K562 (cell line): ENCODE results near the gene ZNF513. TPM values are rescaled to one million over a fixed set of nuclear protein-coding genes. Genes with fewer than 3 reads are reported as not detected.

Source experiments
- ADNP ChIP-seq: fragments of 200-800 bp; sonication (Bioruptor generic); IDR thresholded peaks from 2 replicates; pipeline ENCODE4 v1.6.1; 2016; ENCODE audit warnings: missing genetic modification characterization, missing compliant biosample characterization
- ATF7 ChIP-seq: fragments of 450-650 bp; IDR thresholded peaks from 2 replicates; pipeline ENCODE4 v1.7.1; 2014; ENCODE audit warnings: mild to moderate bottlenecking, moderate library complexity
- GTF2E2 ChIP-seq: fragments of 200-800 bp; sonication (Bioruptor generic); IDR thresholded peaks from 2 replicates; pipeline ENCODE4 v1.6.1; 2016; ENCODE audit warnings: missing genetic modification characterization, missing compliant biosample characterization
- KLF1 ChIP-seq: fragments of 450-650 bp; IDR thresholded peaks from 2 replicates; pipeline ENCODE4 v1.6.1; 2016; ENCODE audit warnings: missing genetic modification characterization, missing compliant biosample characterization
- MED1 ChIP-seq: sonication (generic); formaldehyde crosslinking; IDR thresholded peaks from 2 replicates; pipeline ENCODE4 v1.8.1; 2023; ENCODE audit warnings: missing genetic modification reagents, borderline replicate concordance
- MEIS2 ChIP-seq: fragments of 450-650 bp; IDR thresholded peaks from 2 replicates; pipeline ENCODE4 v1.6.1; 2014; ENCODE audit warnings: mild to moderate bottlenecking; ENCODE audit not compliant: partially characterized antibody
- NFXL1 ChIP-seq: fragments of 450-650 bp; formaldehyde crosslinking; IDR thresholded peaks from 2 replicates; pipeline ENCODE4 v1.4.0; 2021; ENCODE audit warnings: mild to moderate bottlenecking
- RCOR1 ChIP-seq, 2 experiments: IDR thresholded peaks; 2 replicates each; pipeline ENCODE4 v1.6.1; 2012; ENCODE audit warnings: low read depth in 2 of 2, low read length in 2 of 2, borderline replicate concordance in 1 of 2, improper control_type of control experiment in 1 of 2
- TCF3 ChIP-seq: sonication (generic); formaldehyde crosslinking; IDR thresholded peaks from 2 replicates; pipeline ENCODE4 v1.4.0; 2020; ENCODE audit warnings: mild to moderate bottlenecking, missing genetic modification reagents
- ZNF239 ChIP-seq: fragments of 250-450 bp; sonication (Bioruptor Pico); IDR thresholded peaks from 2 replicates; pipeline ENCODE4 v1.4.0; 2020; ENCODE audit warnings: mild to moderate bottlenecking
- polyA plus RNA-seq, 8 experiments: library from polyadenylated mRNA; depleted of rRNA in 4 of 8; stranded (reverse) in 5 of 8; unstranded in 3 of 8; fragments of >200 nt; fragmentation: Nextera tagmentation in 2 of 8; fragmentation: Illumina TruSeq in 1 of 8; extraction: Ambion mirVana in 2 of 8; extraction: Trizol in 1 of 8; gene quantifications; 2 replicates each; pipeline versions ENCODE4 v1.2.1 to v1.2.3, GENCODE V29; 2011 to 2014; ENCODE audit warnings: inconsistent platforms in 1 of 8, missing spikeins in 1 of 8
- total RNA-seq, 7 experiments: library from RNA; depleted of rRNA in 6 of 7; stranded (reverse); fragments of >200 nt in 6 of 7; fragmentation: Illumina TruSeq in 2 of 7; extraction: Trizol in 2 of 7; gene quantifications; 2 replicates each; pipeline versions ENCODE4 v1.2.1 to v1.2.3, GENCODE V29; 2011 to 2021; ENCODE audit warnings: low replicate concordance in 1 of 7
- TF ChIP-seq, protein P1 (sequence below), 3 experiments: IDR thresholded peaks in 2 of 3; conservative IDR thresholded peaks in 1 of 3; 2 replicates each; pipeline ENCODE4 v1.5.1; 2011 to 2012; ENCODE audit warnings: low read length in 3 of 3, mild to moderate bottlenecking in 3 of 3, control low read depth in 2 of 3, improper control_type of control experiment in 1 of 3, inconsistent platforms in 1 of 3, low read depth in 1 of 3, mixed read lengths in 1 of 3, moderate library complexity in 1 of 3; ENCODE audit not compliant: insufficient read depth in 2 of 3
- TF ChIP-seq, protein P2 (sequence below): conservative IDR thresholded peaks from 2 replicates; pipeline ENCODE4 v1.6.1; 2011; ENCODE audit warnings: low read depth, mild to moderate bottlenecking, low read length; ENCODE audit not compliant: control insufficient read depth
- TF ChIP-seq, protein P3 (sequence below): fragments of 450-650 bp; formaldehyde crosslinking; conservative IDR thresholded peaks from 2 replicates; pipeline ENCODE4 v1.4.0; 2022; ENCODE audit warnings: mild to moderate bottlenecking, missing genetic modification characterization
- TF ChIP-seq, protein P4 (sequence below), 2 experiments: fragments of 450-650 bp; conservative IDR thresholded peaks; 2 replicates each; pipeline ENCODE4 v1.6.1; 2017; ENCODE audit warnings: mild to moderate bottlenecking in 2 of 2, moderate library complexity in 2 of 2
- TF ChIP-seq, protein P5 (sequence below): sonication (generic); formaldehyde crosslinking; IDR thresholded peaks from 2 replicates; pipeline ENCODE4 v1.8.0; 2023; ENCODE audit warnings: mild to moderate bottlenecking, missing genetic modification reagents

Gene ZNF513
- total and polyA plus RNA-seq, 9 of the 15 experiments (the other 6 are each of a cell fraction or from before 2014, with no cell fraction given), result 0.04 to 13.6 (median 4.4) TPM

DNA sequence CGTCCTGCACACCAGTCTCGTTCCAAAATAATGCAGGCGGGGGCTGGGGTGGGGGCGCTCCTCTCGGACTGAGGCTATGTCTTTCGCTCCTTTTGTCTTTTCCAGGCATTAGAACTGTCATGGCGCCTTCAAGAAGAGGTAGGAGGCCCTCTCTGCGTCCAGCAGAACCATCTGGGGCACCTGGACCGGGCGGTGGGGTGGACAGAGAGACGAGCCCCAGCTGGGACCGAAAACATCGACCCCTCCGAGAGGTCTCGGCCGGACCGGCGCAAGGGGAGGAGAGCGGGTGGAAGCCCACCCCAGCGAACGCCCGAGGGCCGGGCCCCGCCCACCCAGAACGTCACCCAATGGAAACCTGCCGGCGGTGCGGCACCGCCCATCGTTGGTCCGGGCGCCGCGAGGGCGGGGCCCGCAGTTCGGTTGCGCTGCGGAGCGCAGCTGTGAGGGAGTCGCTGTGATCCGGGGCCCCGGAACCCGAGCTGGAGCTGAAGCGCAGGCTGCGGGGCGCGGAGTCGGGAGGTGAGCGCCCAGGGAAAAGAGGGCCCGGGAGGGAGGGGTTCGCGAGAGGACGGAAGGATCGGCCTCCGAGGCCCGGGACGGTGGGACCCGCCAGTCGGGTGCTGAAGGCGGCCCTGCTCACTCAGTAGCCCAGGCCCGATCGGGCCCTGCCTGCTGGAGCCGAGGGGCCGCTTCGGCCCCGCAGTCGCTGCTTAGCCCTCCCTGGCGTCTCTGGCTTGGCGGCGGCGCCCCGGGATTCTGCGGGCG, 47.9 kb upstream of the ZNF513 start, which contains the start of gene NRBP1 (continued):
- TF ChIP-seq, protein P1, sequence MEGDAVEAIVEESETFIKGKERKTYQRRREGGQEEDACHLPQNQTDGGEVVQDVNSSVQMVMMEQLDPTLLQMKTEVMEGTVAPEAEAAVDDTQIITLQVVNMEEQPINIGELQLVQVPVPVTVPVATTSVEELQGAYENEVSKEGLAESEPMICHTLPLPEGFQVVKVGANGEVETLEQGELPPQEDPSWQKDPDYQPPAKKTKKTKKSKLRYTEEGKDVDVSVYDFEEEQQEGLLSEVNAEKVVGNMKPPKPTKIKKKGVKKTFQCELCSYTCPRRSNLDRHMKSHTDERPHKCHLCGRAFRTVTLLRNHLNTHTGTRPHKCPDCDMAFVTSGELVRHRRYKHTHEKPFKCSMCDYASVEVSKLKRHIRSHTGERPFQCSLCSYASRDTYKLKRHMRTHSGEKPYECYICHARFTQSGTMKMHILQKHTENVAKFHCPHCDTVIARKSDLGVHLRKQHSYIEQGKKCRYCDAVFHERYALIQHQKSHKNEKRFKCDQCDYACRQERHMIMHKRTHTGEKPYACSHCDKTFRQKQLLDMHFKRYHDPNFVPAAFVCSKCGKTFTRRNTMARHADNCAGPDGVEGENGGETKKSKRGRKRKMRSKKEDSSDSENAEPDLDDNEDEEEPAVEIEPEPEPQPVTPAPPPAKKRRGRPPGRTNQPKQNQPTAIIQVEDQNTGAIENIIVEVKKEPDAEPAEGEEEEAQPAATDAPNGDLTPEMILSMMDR (IDR thresholded peaks at IDR 0.05 in 2 of 3, conservative IDR thresholded peaks at IDR 0.05 in 1 of 3; ENCODE audit: insufficient read depth in 2 of 3, low read depth in 1 of 3, low read length in 3 of 3), result peak in 1 of 3 experiments; percentile 27; a peak in 1 of 6 replicates
- TF ChIP-seq, protein P2, sequence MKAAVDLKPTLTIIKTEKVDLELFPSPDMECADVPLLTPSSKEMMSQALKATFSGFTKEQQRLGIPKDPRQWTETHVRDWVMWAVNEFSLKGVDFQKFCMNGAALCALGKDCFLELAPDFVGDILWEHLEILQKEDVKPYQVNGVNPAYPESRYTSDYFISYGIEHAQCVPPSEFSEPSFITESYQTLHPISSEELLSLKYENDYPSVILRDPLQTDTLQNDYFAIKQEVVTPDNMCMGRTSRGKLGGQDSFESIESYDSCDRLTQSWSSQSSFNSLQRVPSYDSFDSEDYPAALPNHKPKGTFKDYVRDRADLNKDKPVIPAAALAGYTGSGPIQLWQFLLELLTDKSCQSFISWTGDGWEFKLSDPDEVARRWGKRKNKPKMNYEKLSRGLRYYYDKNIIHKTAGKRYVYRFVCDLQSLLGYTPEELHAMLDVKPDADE, result peak; percentile 67; the same call in 1 of the 2 replicates
- TF ChIP-seq GTF2E2 (peak; percentile 79; the same call in 1 of the 2 replicates), RCOR1 (IDR thresholded peaks at IDR 0.05; ENCODE audit: borderline replicate concordance in 1 of 2, low read depth in 2 of 2, low read length in 2 of 2) (no peak), TCF3 (CRISPR knock-in tag) (no peak), ATF7 (peak; percentile 86), MED1 (CRISPR knock-in tag) (no peak), NFXL1 (no peak), ZNF239 (CRISPR knock-in tag) (no peak), MEIS2 (no peak), KLF1 (tag) (peak; percentile 75; the same call in 1 of the 2 replicates), ADNP (no peak)
- TF ChIP-seq, protein P3, sequence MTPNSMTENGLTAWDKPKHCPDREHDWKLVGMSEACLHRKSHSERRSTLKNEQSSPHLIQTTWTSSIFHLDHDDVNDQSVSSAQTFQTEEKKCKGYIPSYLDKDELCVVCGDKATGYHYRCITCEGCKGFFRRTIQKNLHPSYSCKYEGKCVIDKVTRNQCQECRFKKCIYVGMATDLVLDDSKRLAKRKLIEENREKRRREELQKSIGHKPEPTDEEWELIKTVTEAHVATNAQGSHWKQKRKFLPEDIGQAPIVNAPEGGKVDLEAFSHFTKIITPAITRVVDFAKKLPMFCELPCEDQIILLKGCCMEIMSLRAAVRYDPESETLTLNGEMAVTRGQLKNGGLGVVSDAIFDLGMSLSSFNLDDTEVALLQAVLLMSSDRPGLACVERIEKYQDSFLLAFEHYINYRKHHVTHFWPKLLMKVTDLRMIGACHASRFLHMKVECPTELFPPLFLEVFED, result 0 out of 2 replicates have a peak, but pooled peaks have one; percentile 59
- TF ChIP-seq, protein P4, sequence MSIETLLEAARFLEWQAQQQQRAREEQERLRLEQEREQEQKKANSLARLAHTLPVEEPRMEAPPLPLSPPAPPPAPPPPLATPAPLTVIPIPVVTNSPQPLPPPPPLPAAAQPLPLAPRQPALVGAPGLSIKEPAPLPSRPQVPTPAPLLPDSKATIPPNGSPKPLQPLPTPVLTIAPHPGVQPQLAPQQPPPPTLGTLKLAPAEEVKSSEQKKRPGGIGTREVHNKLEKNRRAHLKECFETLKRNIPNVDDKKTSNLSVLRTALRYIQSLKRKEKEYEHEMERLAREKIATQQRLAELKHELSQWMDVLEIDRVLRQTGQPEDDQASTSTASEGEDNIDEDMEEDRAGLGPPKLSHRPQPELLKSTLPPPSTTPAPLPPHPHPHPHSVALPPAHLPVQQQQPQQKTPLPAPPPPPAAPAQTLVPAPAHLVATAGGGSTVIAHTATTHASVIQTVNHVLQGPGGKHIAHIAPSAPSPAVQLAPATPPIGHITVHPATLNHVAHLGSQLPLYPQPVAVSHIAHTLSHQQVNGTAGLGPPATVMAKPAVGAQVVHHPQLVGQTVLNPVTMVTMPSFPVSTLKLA (conservative IDR thresholded peaks at IDR 0.05), result peak in 1 of 2 experiments; percentile 58; a peak in 3 of 4 replicates
- TF ChIP-seq, protein P5, sequence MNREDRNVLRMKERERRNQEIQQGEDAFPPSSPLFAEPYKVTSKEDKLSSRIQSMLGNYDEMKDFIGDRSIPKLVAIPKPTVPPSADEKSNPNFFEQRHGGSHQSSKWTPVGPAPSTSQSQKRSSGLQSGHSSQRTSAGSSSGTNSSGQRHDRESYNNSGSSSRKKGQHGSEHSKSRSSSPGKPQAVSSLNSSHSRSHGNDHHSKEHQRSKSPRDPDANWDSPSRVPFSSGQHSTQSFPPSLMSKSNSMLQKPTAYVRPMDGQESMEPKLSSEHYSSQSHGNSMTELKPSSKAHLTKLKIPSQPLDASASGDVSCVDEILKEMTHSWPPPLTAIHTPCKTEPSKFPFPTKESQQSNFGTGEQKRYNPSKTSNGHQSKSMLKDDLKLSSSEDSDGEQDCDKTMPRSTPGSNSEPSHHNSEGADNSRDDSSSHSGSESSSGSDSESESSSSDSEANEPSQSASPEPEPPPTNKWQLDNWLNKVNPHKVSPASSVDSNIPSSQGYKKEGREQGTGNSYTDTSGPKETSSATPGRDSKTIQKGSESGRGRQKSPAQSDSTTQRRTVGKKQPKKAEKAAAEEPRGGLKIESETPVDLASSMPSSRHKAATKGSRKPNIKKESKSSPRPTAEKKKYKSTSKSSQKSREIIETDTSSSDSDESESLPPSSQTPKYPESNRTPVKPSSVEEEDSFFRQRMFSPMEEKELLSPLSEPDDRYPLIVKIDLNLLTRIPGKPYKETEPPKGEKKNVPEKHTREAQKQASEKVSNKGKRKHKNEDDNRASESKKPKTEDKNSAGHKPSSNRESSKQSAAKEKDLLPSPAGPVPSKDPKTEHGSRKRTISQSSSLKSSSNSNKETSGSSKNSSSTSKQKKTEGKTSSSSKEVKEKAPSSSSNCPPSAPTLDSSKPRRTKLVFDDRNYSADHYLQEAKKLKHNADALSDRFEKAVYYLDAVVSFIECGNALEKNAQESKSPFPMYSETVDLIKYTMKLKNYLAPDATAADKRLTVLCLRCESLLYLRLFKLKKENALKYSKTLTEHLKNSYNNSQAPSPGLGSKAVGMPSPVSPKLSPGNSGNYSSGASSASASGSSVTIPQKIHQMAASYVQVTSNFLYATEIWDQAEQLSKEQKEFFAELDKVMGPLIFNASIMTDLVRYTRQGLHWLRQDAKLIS, result peak; percentile 55
